Caco-2 (cell line): ENCODE measurements around the gene INPP4B. TPM values are rescaled to one million over a fixed set of nuclear protein-coding genes. Genes with fewer than 3 reads are reported as not detected.

Source experiments
- BruUV-seq: library from RNA; stranded (reverse); fragments of 400-500 nt; replicated peaks from 2 replicates; lab custom pipeline; 2021; lab: Mats Ljungman, UMichigan
- CTCF ChIA-PET: fragments of 300-600 bp; sonication (Branson Sonifier 250); formaldehyde crosslinking; loops from one replicate; lab custom pipeline; 2022; ENCODE audit warnings: antibody characterized with exemption; lab: Charles Lee
- POLR2A ChIA-PET: fragments of 300-600 bp; sonication (Branson Sonifier 250); formaldehyde crosslinking; loops from one replicate; lab custom pipeline; 2022; ENCODE audit warnings: antibody characterized with exemption; lab: Charles Lee
- DNase-seq, 2 experiments: peaks; one replicate each; pipeline versions ENCODE4 v3.0.0 to v3.0.0-alpha.2; 2020 to 2022
- H3K27me3 ChIP-seq: replicated peaks from 2 replicates; pipeline ENCODE4 v1.6.0; 2011; ENCODE audit warnings: low read length; ENCODE audit not compliant: control insufficient read depth, insufficient read depth
- H3K36me3 ChIP-seq: 2 replicates; pipeline ENCODE4 v1.5.1; 2011; ENCODE audit warnings: low read length; ENCODE audit not compliant: control insufficient read depth, insufficient read depth
- H3K4me1 ChIP-seq: fragments of 250-450 bp; sonication (Bioruptor Pico); 2 replicates; pipeline ENCODE4 v1.5.1; 2020; ENCODE audit warnings: mild to moderate bottlenecking
- H3K4me3 ChIP-seq: 2 replicates; pipeline ENCODE4 v1.5.1; 2011; ENCODE audit warnings: low read depth, mild to moderate bottlenecking, control low read depth, low read length
- H3K9me3 ChIP-seq: fragments of 250-450 bp; sonication (Bioruptor Pico); 2 replicates; pipeline ENCODE4 v1.5.1; 2020; ENCODE audit warnings: mild to moderate bottlenecking, moderate library complexity
- H3K27ac Mint-ChIP-seq: one replicate; pipeline ENCODE4 v1.8.0; 2022; ENCODE audit warnings: mixed read lengths; ENCODE audit not compliant: unreplicated experiment
- H3K27me3 Mint-ChIP-seq: one replicate; pipeline ENCODE4 v1.8.0; 2022; ENCODE audit warnings: mixed read lengths; ENCODE audit not compliant: insufficient read depth, unreplicated experiment
- H3K36me3 Mint-ChIP-seq: one replicate; pipeline ENCODE4 v1.8.0; 2022; ENCODE audit warnings: mild to moderate bottlenecking, mixed read lengths; ENCODE audit not compliant: insufficient read depth, unreplicated experiment
- H3K4me1 Mint-ChIP-seq: one replicate; pipeline ENCODE4 v1.8.0; 2022; ENCODE audit warnings: low read depth, mixed read lengths; ENCODE audit not compliant: unreplicated experiment
- H3K4me3 Mint-ChIP-seq: one replicate; pipeline ENCODE4 v1.8.0; 2022; ENCODE audit warnings: mild to moderate bottlenecking, moderate library complexity, mixed read lengths; ENCODE audit not compliant: unreplicated experiment
- H3K9me3 Mint-ChIP-seq: one replicate; pipeline ENCODE4 v1.8.0; 2022; ENCODE audit warnings: mixed read lengths; ENCODE audit not compliant: unreplicated experiment
- intact Hi-C: fragments of 100-400 bp; cut with micrococcal nuclease; formaldehyde crosslinking; loops from one replicate; pipeline ENCODE4 v1.10.0; 2022; ENCODE audit not compliant: unreplicated experiment
- total RNA-seq: library from RNA; stranded (reverse); gene quantifications from 2 replicates; pipeline ENCODE4 v1.2.3, GENCODE V29; 2022
- TF ChIP-seq, protein P1 (sequence below), 2 experiments: fragments of 200-600 bp in 1 of 2; IDR thresholded peaks; 1 replicate in 1 of 2; 2 replicates in 1 of 2; pipeline versions ENCODE4 v1.5.1 to v1.8.0; 2011 to 2022; ENCODE audit warnings: antibody characterized with exemption in 1 of 2, control low read depth in 1 of 2, inconsistent platforms in 1 of 2, low read depth in 1 of 2, low read length in 1 of 2, mild to moderate bottlenecking in 1 of 2, moderate library complexity in 1 of 2; ENCODE audit not compliant: insufficient read depth in 1 of 2, severe bottlenecking in 1 of 2, unreplicated experiment in 1 of 2

The INPP4B gene
- total RNA-seq, 1 experiment from 2014 or later = 10.3 TPM

DNA sequence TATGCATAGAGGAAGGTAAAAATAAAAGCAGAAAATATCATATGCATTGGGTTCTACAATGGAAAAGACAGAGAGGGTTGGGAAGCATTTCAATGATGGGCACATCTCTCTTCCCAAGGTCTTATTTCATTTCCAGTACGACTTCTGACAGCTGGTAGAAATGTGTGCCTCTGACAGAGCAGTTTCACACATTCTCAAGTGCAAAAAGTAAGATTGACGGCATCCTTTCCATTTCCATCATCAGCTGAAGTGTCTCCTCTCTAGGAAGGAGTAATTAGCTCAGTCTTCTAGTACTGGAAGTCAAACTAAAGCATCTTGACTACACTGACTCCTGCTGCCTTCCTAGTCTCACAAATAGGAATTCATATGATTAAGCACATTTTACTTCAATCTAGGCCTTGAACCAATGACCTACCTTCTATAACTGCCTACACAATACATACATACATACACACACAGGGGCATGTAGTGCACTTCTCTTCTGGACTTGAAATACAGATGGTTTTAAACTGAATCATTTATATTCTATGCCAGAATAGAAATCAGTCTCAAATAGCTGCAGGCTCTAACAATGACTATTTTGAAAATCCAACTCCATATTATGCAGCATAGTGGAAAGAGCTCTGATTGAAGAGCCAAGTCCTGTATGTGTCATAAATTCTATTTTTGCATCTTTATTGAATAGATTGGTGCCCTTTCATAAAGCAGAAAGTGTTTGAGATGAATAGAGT, 473.4 kb downstream of the INPP4B start:
- Mint-ChIP-seq H3K9me3 (no peaks in the 10 kb centered on the region), H3K36me3 (no peaks in the 10 kb centered on the region), H3K27ac (no peak overlapping the region), H3K4me3 (no peak overlapping the region), H3K4me1 (peaks cover 8% of the 10 kb centered on the region), H3K27me3 (no peaks in the 10 kb centered on the region)
- DNase-seq = no peak
- Histone ChIP-seq H3K4me3 (no peak overlapping the region), H3K4me1 (peaks cover 17% of the 10 kb centered on the region), H3K9me3 (no peaks in the 10 kb centered on the region; the same call in 1 of the 2 replicates), H3K36me3 (no peaks in the 10 kb centered on the region), H3K27me3 (no peaks in the 10 kb centered on the region)
- POLR2A ChIA-PET = no interaction called here
- TF ChIP-seq, protein P1, sequence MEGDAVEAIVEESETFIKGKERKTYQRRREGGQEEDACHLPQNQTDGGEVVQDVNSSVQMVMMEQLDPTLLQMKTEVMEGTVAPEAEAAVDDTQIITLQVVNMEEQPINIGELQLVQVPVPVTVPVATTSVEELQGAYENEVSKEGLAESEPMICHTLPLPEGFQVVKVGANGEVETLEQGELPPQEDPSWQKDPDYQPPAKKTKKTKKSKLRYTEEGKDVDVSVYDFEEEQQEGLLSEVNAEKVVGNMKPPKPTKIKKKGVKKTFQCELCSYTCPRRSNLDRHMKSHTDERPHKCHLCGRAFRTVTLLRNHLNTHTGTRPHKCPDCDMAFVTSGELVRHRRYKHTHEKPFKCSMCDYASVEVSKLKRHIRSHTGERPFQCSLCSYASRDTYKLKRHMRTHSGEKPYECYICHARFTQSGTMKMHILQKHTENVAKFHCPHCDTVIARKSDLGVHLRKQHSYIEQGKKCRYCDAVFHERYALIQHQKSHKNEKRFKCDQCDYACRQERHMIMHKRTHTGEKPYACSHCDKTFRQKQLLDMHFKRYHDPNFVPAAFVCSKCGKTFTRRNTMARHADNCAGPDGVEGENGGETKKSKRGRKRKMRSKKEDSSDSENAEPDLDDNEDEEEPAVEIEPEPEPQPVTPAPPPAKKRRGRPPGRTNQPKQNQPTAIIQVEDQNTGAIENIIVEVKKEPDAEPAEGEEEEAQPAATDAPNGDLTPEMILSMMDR (IDR thresholded peaks at IDR 0.05; ENCODE audit: insufficient read depth in 1 of 2, low read depth in 1 of 2, low read length in 1 of 2, severe bottlenecking in 1 of 2, unreplicated experiment in 1 of 2) = no peak
- CTCF ChIA-PET = no interaction called here
- BruUV-seq = no TSS peak
- intact Hi-C loops = no loop called here

DNA sequence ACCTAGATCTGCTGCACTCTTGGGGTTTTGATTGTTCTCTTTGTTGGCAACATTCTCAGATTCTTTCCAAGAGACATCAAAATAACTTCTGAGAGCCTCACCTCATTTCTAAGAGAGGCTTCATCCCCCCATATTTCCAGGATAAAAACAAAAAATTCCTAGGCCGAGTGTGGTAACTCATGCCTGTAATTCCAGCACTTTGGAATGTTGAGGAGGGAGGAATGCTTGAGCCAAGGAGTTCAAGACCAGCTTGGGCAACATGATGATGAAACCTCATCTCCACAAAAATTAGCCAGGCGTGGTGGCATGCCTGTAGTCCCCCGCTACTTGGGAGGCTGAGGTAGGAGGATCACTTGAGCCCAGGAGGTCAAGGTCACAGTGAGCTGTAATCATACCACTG, 477.0 kb downstream of the INPP4B start:
- no peaks in the 10 kb centered on the region for H3K36me3 ChIP-seq
- POLR2A ChIA-PET = no interaction called here
- CTCF ChIA-PET = no interaction called here
- Mint-ChIP-seq H3K9me3 (no peaks in the 10 kb centered on the region), H3K4me3 (no peak overlapping the region), H3K36me3 (no peaks in the 10 kb centered on the region), H3K27ac (no peak overlapping the region), H3K4me1 (no peaks in the 10 kb centered on the region), H3K27me3 (no peaks in the 10 kb centered on the region)
- no peaks in the 10 kb centered on the region; the same call in 1 of the 2 replicates for H3K9me3 ChIP-seq
- no TSS peak for BruUV-seq
- intact Hi-C loops = no loop called here
- TF ChIP-seq, protein P1 (IDR thresholded peaks at IDR 0.05; ENCODE audit: insufficient read depth in 1 of 2, low read depth in 1 of 2, low read length in 1 of 2, severe bottlenecking in 1 of 2, unreplicated experiment in 1 of 2) = no peak
- peaks cover 4% of the 10 kb centered on the region; the same call in 1 of the 2 replicates for H3K4me1 ChIP-seq
- no peak overlapping the region for H3K4me3 ChIP-seq
- DNase-seq = no peak
- H3K27me3 ChIP-seq = no peaks in the 10 kb centered on the region

DNA sequence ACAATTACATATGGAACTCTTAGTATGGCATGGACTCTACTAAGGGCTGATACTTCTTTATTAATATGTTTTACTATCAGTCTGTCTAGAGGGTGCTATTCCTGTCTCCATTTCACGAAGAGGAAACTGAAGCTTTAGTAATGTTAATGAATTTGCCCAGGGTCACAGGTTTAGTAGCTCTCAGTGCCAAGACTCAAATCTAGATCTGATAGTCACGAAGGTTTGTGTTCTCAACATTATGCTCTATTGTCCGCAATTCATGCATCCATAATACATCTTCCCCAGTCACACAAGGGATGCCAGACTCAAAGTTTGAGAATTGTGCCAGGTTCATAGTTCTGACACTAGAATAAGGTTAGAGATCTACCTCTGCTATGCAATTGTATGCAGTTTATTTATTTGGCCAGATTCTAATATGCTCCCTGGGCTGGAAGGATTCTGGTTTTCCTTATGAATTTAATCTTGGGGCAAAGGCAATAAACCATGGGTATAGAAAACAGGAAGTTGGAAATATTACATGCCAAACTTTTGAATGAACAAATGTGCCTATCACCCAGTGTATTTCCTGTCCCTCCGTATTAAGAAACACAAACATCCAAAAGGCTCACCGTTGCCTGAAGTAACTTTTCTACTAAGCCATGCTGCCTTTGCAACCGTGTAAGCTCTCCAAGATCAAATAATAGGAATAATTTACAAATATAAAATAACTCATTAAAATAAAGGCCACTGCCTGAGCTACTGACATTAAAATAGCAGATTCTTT, 478.5 kb downstream of the INPP4B start:
- intact Hi-C loops = no loop called here
- ChIA-PET CTCF (no interaction called here), POLR2A (no interaction called here)
- H3K4me1 ChIP-seq = peaks cover 4% of the 10 kb centered on the region; the same call in 1 of the 2 replicates
- no peak overlapping the region for H3K4me3 ChIP-seq
- no TSS peak for BruUV-seq
- H3K9me3 ChIP-seq = no peaks in the 10 kb centered on the region; the same call in 1 of the 2 replicates
- H3K27me3 Mint-ChIP-seq = no peaks in the 10 kb centered on the region
- H3K4me3 Mint-ChIP-seq = no peak overlapping the region
- H3K27ac Mint-ChIP-seq = no peak overlapping the region
- no peak for DNase-seq
- TF ChIP-seq, protein P1 (IDR thresholded peaks at IDR 0.05; ENCODE audit: insufficient read depth in 1 of 2, low read depth in 1 of 2, low read length in 1 of 2, severe bottlenecking in 1 of 2, unreplicated experiment in 1 of 2) = no peak
- H3K36me3 Mint-ChIP-seq = no peaks in the 10 kb centered on the region
- H3K27me3 ChIP-seq = no peaks in the 10 kb centered on the region
- peaks cover under 1% of the 10 kb centered on the region for H3K9me3 Mint-ChIP-seq
- H3K4me1 Mint-ChIP-seq = no peaks in the 10 kb centered on the region
- no peaks in the 10 kb centered on the region for H3K36me3 ChIP-seq
